AG04450 (cell line): ENCODE measurements around the gene POU6F2. TPM values are rescaled to one million over a fixed set of nuclear protein-coding genes. Genes with fewer than 3 reads are reported as not detected.

Experiments used
- CTCF ChIA-PET: fragments of 300-600, 350-600 bp; formaldehyde crosslinking; extraction: SDS; loops from one replicate; lab custom pipeline; 2022; ENCODE audit warnings: antibody characterized with exemption, inconsistent platforms; lab: Charles Lee
- POLR2A ChIA-PET: fragments of 350-600 bp; formaldehyde crosslinking; extraction: SDS; loops from one replicate; lab custom pipeline; 2021; ENCODE audit warnings: antibody characterized with exemption, inconsistent platforms; lab: Yijun Ruan, JAX
- DNase-seq: peaks from one replicate; pipeline ENCODE4 v3.0.0-alpha.2; 2011; ENCODE audit warnings: low read depth, low spot score
- H3K27ac ChIP-seq: one replicate; pipeline ENCODE4 v1.5.1; 2012; ENCODE audit warnings: low read depth, low read length, control low read depth
- H3K27me3 ChIP-seq: one replicate; pipeline ENCODE4 v1.6.0; 2012; ENCODE audit warnings: low read length; ENCODE audit not compliant: control insufficient read depth, insufficient read depth
- H3K4me3 ChIP-seq: 2 replicates; pipeline ENCODE4 v1.5.1; 2011; ENCODE audit warnings: mild to moderate bottlenecking, low read depth, low read length, control low read depth
- H3K9me3 ChIP-seq: 2 replicates; pipeline ENCODE4 v1.5.1; 2012; ENCODE audit warnings: low read length; ENCODE audit not compliant: control insufficient read depth, insufficient read depth
- polyA plus RNA-seq: library from polyadenylated mRNA; depleted of rRNA; stranded (reverse); fragments of >200 nt; gene quantifications from 2 replicates; pipeline ENCODE4 v1.2.3, GENCODE V29; 2011
- TF ChIP-seq, protein P1 (sequence below): IDR thresholded peaks from 2 replicates; pipeline ENCODE4 v1.5.1; 2011; ENCODE audit warnings: low read depth, low read length, control low read depth, inconsistent platforms

The POU6F2 gene
- polyA plus RNA-seq, 1 experiment: not detected

DNA sequence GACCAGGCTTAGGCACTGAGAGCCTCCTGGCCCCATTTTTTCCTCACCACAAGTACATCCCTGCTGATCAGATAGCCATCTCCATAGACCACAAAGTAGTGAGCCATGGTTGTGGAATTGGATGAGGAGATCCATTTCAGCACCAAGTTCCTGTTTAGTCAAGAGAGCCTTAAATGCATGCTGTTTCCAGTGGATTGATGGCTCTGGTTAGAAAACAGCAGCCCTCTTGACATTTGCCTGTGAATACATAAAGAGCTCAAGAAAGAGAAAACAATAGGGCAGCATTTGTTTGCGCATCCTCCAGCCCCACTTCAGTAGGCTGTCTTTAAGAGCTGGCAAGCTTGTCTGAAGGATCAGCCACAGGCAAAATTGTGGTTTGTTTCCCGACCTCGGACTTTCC, 251.2 kb downstream of the POU6F2 start:
- DNase-seq: no peak
- H3K27ac ChIP-seq: no peak overlapping the region
- H3K9me3 ChIP-seq: no peaks in the 10 kb centered on the region
- CTCF ChIA-PET: no interaction called here
- H3K27me3 ChIP-seq: no peaks in the 10 kb centered on the region
- TF ChIP-seq, protein P1, sequence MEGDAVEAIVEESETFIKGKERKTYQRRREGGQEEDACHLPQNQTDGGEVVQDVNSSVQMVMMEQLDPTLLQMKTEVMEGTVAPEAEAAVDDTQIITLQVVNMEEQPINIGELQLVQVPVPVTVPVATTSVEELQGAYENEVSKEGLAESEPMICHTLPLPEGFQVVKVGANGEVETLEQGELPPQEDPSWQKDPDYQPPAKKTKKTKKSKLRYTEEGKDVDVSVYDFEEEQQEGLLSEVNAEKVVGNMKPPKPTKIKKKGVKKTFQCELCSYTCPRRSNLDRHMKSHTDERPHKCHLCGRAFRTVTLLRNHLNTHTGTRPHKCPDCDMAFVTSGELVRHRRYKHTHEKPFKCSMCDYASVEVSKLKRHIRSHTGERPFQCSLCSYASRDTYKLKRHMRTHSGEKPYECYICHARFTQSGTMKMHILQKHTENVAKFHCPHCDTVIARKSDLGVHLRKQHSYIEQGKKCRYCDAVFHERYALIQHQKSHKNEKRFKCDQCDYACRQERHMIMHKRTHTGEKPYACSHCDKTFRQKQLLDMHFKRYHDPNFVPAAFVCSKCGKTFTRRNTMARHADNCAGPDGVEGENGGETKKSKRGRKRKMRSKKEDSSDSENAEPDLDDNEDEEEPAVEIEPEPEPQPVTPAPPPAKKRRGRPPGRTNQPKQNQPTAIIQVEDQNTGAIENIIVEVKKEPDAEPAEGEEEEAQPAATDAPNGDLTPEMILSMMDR: no peak
- POLR2A ChIA-PET: no interaction called here
- no peak overlapping the region for H3K4me3 ChIP-seq

- Histone ChIP-seq H3K27me3 (no peaks in the 10 kb centered on the region), H3K9me3 (no peaks in the 10 kb centered on the region), H3K4me3 (no peak overlapping the region), H3K27ac (no peak overlapping the region)
- no peak for DNase-seq
- CTCF ChIA-PET: no interaction called here
- POLR2A ChIA-PET: no interaction called here
- TF ChIP-seq, protein P1: no peak
Measured at GRCh38 chr7:39233851-39234529, 256.3 kb downstream of the POU6F2 start.

DNA sequence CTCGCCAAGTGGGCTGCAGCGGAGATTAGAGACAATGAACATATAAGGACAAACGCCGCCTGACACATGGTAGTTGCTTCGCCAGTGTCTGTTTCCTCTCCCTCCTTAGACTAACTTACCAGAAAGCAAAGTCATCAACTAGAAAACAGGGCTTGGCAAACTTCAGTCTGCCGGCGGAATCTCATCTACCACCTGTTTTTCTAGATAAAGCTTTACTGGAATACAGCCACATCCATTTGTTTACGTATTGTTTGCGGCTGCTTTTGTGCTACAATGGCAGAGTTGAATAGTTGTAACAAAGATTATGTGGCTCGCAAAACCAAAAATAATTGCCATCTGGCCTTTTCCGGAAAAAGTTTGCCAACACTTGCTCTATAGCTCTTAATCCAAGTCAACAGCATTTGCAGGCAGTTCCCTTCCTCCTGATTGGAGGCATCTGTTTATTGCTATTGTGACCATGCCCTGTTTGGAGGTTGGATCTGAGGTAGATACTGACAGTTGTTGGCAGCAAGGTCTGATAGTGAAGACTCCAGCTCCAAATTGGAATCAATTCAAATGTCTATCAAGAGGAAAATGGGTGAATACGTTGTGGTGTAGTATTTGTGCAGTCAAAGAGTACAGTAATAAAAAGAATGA, 260.6 kb downstream of the POU6F2 start:
- Histone ChIP-seq H3K4me3 (no peak overlapping the region), H3K27ac (no peak overlapping the region), H3K27me3 (no peaks in the 10 kb centered on the region), H3K9me3 (no peaks in the 10 kb centered on the region)
- TF ChIP-seq, protein P1: no peak
- no peak for DNase-seq
- CTCF ChIA-PET: no interaction called here
- POLR2A ChIA-PET: interaction anchor here (0.6 kb wide), 1 partner anchor 14 kb away, joined by 4 read pairs; no protein-coding TSS in a partner anchor

DNA sequence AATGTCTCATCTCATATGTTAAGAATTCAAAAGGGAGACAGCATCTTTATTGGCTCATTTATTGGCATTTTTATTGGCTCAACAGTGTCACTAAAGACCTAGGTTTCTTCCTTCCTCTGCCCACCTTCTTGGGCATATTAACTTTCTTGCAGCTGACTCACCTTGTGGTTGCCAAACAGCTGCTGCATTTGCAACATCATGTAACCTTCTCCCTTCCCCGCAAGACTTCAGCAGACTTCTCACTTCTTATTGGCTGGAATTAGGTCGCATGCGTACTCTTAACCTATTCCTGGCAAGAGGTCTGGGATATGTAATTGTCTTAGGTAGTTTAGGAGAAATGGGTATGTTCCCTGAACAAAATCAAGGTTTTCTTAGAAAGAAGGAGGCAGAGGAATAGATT, 263.2 kb downstream of the POU6F2 start:
- H3K27ac ChIP-seq: no peak overlapping the region
- POLR2A ChIA-PET: no interaction called here

GRCh38 chr7:39247576-39247975, 269.9 kb downstream of the POU6F2 start:
- Histone ChIP-seq H3K9me3 (no peaks in the 10 kb centered on the region), H3K4me3 (no peak overlapping the region), H3K27me3 (no peaks in the 10 kb centered on the region), H3K27ac (no peak overlapping the region)
- POLR2A ChIA-PET: no interaction called here
- CTCF ChIA-PET: no interaction called here
- TF ChIP-seq, protein P1: no peak
- no peak for DNase-seq

More for the DNA sequence above, 263.2 kb downstream of the POU6F2 start:
- Histone ChIP-seq H3K9me3 (no peaks in the 10 kb centered on the region), H3K4me3 (no peak overlapping the region), H3K27me3 (no peaks in the 10 kb centered on the region)
- DNase-seq: no peak
- TF ChIP-seq, protein P1: no peak
- CTCF ChIA-PET: no interaction called here
